Measurements from ENCODE around the gene SPTBN1. TPM values are rescaled to one million over a fixed set of nuclear protein-coding genes. Genes with fewer than 3 reads are reported as not detected.

SPTBN1 gene
- total and polyA plus RNA-seq, 2 of the 13 experiments (the other 11 are each of a cell fraction or from before 2014, with no cell fraction given): 123 to 299 TPM

- TF ChIP-seq, protein P1, sequence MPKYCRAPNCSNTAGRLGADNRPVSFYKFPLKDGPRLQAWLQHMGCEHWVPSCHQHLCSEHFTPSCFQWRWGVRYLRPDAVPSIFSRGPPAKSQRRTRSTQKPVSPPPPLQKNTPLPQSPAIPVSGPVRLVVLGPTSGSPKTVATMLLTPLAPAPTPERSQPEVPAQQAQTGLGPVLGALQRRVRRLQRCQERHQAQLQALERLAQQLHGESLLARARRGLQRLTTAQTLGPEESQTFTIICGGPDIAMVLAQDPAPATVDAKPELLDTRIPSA (CRISPR knock-in tag; IDR thresholded peaks at IDR 0.05; ENCODE audit: borderline replicate concordance): no peak
- TF ChIP-seq ZNF280B (CRISPR knock-in tag; IDR thresholded peaks at IDR 0.05; ENCODE audit: borderline replicate concordance): no peak
- no peak for TF ChIP-seq ZNF430 (CRISPR knock-in tag; IDR thresholded peaks at IDR 0.05)
- TF ChIP-seq HOXA5 (CRISPR knock-in tag; IDR thresholded peaks at IDR 0.05): peak; percentile 38; the same call in 1 of the 2 replicates
- peak; percentile 92 for TF ChIP-seq RBM22 (optimal IDR thresholded peaks at IDR 0.05; ENCODE audit: low read length)
- peak; percentile 72; the same call in 1 of the 2 replicates for TF ChIP-seq ZNF350 (CRISPR knock-in tag; IDR thresholded peaks at IDR 0.05; ENCODE audit: borderline replicate concordance, low read depth)
- TF ChIP-seq MEIS1 (CRISPR knock-in tag; IDR thresholded peaks at IDR 0.05; ENCODE audit: borderline replicate concordance): 0 out of 2 replicates have a peak, but pooled peaks have one; percentile 10
- peak; percentile 27; the same call in 1 of the 2 replicates for TF ChIP-seq TOE1 (CRISPR knock-in tag; IDR thresholded peaks at IDR 0.05)
- 0 out of 2 replicates have a peak, but pooled peaks have one; percentile 18 for TF ChIP-seq DDIT3 (CRISPR knock-in tag; IDR thresholded peaks at IDR 0.05)
- peak; percentile 78; the same call in 1 of the 2 replicates for TF ChIP-seq MIXL1 (CRISPR knock-in tag; IDR thresholded peaks at IDR 0.05)
- TF ChIP-seq, protein P2, sequence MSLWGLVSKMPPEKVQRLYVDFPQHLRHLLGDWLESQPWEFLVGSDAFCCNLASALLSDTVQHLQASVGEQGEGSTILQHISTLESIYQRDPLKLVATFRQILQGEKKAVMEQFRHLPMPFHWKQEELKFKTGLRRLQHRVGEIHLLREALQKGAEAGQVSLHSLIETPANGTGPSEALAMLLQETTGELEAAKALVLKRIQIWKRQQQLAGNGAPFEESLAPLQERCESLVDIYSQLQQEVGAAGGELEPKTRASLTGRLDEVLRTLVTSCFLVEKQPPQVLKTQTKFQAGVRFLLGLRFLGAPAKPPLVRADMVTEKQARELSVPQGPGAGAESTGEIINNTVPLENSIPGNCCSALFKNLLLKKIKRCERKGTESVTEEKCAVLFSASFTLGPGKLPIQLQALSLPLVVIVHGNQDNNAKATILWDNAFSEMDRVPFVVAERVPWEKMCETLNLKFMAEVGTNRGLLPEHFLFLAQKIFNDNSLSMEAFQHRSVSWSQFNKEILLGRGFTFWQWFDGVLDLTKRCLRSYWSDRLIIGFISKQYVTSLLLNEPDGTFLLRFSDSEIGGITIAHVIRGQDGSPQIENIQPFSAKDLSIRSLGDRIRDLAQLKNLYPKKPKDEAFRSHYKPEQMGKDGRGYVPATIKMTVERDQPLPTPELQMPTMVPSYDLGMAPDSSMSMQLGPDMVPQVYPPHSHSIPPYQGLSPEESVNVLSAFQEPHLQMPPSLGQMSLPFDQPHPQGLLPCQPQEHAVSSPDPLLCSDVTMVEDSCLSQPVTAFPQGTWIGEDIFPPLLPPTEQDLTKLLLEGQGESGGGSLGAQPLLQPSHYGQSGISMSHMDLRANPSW (CRISPR knock-in tag; IDR thresholded peaks at IDR 0.05; ENCODE audit: borderline replicate concordance): no peak
- TF ChIP-seq NFIC (IDR thresholded peaks at IDR 0.05; ENCODE audit: low read length): peak; percentile 97
- no peak for TF ChIP-seq TEAD2 (CRISPR knock-in tag; IDR thresholded peaks at IDR 0.05)
- TF ChIP-seq, protein P3, sequence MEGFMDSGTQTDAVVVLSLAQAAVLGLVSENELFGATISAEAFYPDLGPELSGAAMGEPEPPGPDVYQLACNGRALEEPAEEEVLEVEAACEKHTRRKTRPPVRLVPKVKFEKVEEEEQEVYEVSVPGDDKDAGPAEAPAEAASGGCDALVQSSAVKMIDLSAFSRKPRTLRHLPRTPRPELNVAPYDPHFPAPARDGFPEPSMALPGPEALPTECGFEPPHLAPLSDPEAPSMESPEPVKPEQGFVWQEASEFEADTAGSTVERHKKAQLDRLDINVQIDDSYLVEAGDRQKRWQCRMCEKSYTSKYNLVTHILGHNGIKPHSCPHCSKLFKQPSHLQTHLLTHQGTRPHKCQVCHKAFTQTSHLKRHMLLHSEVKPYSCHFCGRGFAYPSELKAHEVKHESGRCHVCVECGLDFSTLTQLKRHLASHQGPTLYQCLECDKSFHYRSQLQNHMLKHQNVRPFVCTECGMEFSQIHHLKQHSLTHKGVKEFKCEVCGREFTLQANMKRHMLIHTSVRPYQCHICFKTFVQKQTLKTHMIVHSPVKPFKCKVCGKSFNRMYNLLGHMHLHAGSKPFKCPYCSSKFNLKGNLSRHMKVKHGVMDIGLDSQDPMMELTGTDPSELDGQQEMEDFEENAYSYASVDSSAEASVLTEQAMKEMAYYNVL (CRISPR knock-in tag; IDR thresholded peaks at IDR 0.05; ENCODE audit: borderline replicate concordance): peak; percentile 73
- TF ChIP-seq ZNF747 (CRISPR knock-in tag; IDR thresholded peaks at IDR 0.05; ENCODE audit: borderline replicate concordance): peak; percentile 27; the same call in 1 of the 2 replicates
- no peak for TF ChIP-seq BRF2 (CRISPR knock-in tag; IDR thresholded peaks at IDR 0.05)
- TF ChIP-seq HDAC2 (CRISPR knock-in tag; IDR thresholded peaks at IDR 0.05): peak; percentile 89
- TF ChIP-seq HDAC6 (IDR thresholded peaks at IDR 0.05; ENCODE audit: low read depth, low read length): peak; percentile 60; the same call in 1 of the 2 replicates
- 0 out of 2 replicates have a peak, but pooled peaks have one; percentile 44 for TF ChIP-seq TSC22D2 (CRISPR knock-in tag; IDR thresholded peaks at IDR 0.05; ENCODE audit: borderline replicate concordance)
Observed at GRCh38 chr2:54589340-54590215, 133.5 kb downstream of the SPTBN1 start (continued).
